AG04450 (cell line): ENCODE results near the gene GALNT9. TPM values are rescaled to one million over a fixed set of nuclear protein-coding genes. Genes with fewer than 3 reads are reported as not detected.
A peak's percentile ranks its signal among the peaks of the same experiment; 100 is the strongest.

Experiments
- CTCF ChIA-PET: fragments of 300-600, 350-600 bp; formaldehyde crosslinking; extraction: SDS; loops from one replicate; lab custom pipeline; 2022; ENCODE audit warnings: antibody characterized with exemption, inconsistent platforms; lab: Charles Lee
- POLR2A ChIA-PET: fragments of 350-600 bp; formaldehyde crosslinking; extraction: SDS; loops from one replicate; lab custom pipeline; 2021; ENCODE audit warnings: antibody characterized with exemption, inconsistent platforms; lab: Yijun Ruan, JAX
- DNase-seq: peaks from one replicate; pipeline ENCODE4 v3.0.0-alpha.2; 2011; ENCODE audit warnings: low read depth, low spot score
- H3K27ac ChIP-seq: one replicate; pipeline ENCODE4 v1.5.1; 2012; ENCODE audit warnings: low read depth, low read length, control low read depth
- H3K27me3 ChIP-seq: one replicate; pipeline ENCODE4 v1.6.0; 2012; ENCODE audit warnings: low read length; ENCODE audit not compliant: control insufficient read depth, insufficient read depth
- H3K4me3 ChIP-seq: 2 replicates; pipeline ENCODE4 v1.5.1; 2011; ENCODE audit warnings: mild to moderate bottlenecking, low read depth, low read length, control low read depth
- H3K9me3 ChIP-seq: 2 replicates; pipeline ENCODE4 v1.5.1; 2012; ENCODE audit warnings: low read length; ENCODE audit not compliant: control insufficient read depth, insufficient read depth
- CTCF ChIP-seq: IDR thresholded peaks from 2 replicates; pipeline ENCODE4 v1.5.1; 2011; ENCODE audit warnings: low read depth, low read length, control low read depth, inconsistent platforms
- polyA plus RNA-seq: library from polyadenylated mRNA; depleted of rRNA; stranded (reverse); fragments of >200 nt; gene quantifications from 2 replicates; pipeline ENCODE4 v1.2.3, GENCODE V29; 2011

Gene GALNT9
- polyA plus RNA-seq, 1 experiment = not detected

GRCh38 chr12:132219323-132219722, 110.1 kb downstream of the GALNT9 start:
- Histone ChIP-seq H3K27me3 (peaks cover 6% of the 10 kb centered on the region), H3K4me3 (no peak overlapping the region), H3K9me3 (peaks cover 24% of the 10 kb centered on the region), H3K27ac (no peak overlapping the region)
- POLR2A ChIA-PET = no interaction called here
- DNase-seq = no peak
- TF ChIP-seq CTCF = no peak
- CTCF ChIA-PET = no interaction called here

- Histone ChIP-seq H3K27me3 (peaks cover 6% of the 10 kb centered on the region), H3K27ac (no peak overlapping the region), H3K4me3 (no peak overlapping the region), H3K9me3 (peaks cover 28% of the 10 kb centered on the region)
- ChIA-PET POLR2A (no interaction called here), CTCF (no interaction called here)
- TF ChIP-seq CTCF = peak; percentile 19; the same call in 1 of the 2 replicates
- DNase-seq = no peak
Observed at GRCh38 chr12:132218915-132219314, 110.5 kb downstream of the GALNT9 start.

GRCh38 chr12:132218527-132218875, 110.9 kb downstream of the GALNT9 start:
- Histone ChIP-seq H3K27ac (no peak overlapping the region), H3K4me3 (no peak overlapping the region), H3K27me3 (peaks cover 6% of the 10 kb centered on the region), H3K9me3 (peaks cover 32% of the 10 kb centered on the region)
- DNase-seq = no peak
- TF ChIP-seq CTCF = no peak
- CTCF ChIA-PET = no interaction called here
- POLR2A ChIA-PET = no interaction called here

- ChIA-PET POLR2A (no interaction called here), CTCF (no interaction called here)
- peaks cover 38% of the 10 kb centered on the region for H3K9me3 ChIP-seq
- no peak overlapping the region for H3K4me3 ChIP-seq
- peaks cover 6% of the 10 kb centered on the region for H3K27me3 ChIP-seq
- H3K27ac ChIP-seq = no peak overlapping the region
- TF ChIP-seq CTCF = no peak
- DNase-seq = no peak
Observed at GRCh38 chr12:132217800-132218526, 111.4 kb downstream of the GALNT9 start.

- ChIA-PET POLR2A (no interaction called here), CTCF (no interaction called here)
- DNase-seq = no peak
- H3K9me3 ChIP-seq = peaks cover 42% of the 10 kb centered on the region
- H3K27me3 ChIP-seq = peaks cover 6% of the 10 kb centered on the region
- no peak overlapping the region for H3K4me3 ChIP-seq
- H3K27ac ChIP-seq = no peak overlapping the region
- no peak for TF ChIP-seq CTCF
Observed at GRCh38 chr12:132217371-132217770, 112.0 kb downstream of the GALNT9 start.
